Smooth muscle cell (in vitro differentiated cells): ENCODE results near the gene APOC3. TPM values are rescaled to one million over a fixed set of nuclear protein-coding genes. Genes with fewer than 3 reads are reported as not detected.

Source experiments
- DNase-seq: peaks from one replicate; lab custom pipeline; 2025; ENCODE audit not compliant: unreplicated experiment; lab: John Stamatoyannopoulos, UW
- H2AFZ ChIP-seq: fragments of 200-600 bp; sonication (generic); 2 replicates; pipeline ENCODE4 v1.6.0; 2016; ENCODE audit warnings: antibody characterized with exemption, low read depth, mild to moderate bottlenecking
- H3F3A ChIP-seq: fragments of 200-600 bp; sonication (generic); 2 replicates; pipeline ENCODE4 v1.6.0; 2017; ENCODE audit warnings: antibody characterized with exemption, low read depth
- H3K27ac ChIP-seq: fragments of 200-600 bp; sonication (generic); 2 replicates; pipeline ENCODE4 v1.5.1; 2016; ENCODE audit warnings: low read depth, mild to moderate bottlenecking
- H3K27me3 ChIP-seq: fragments of 200-600 bp; sonication (generic); 2 replicates; pipeline ENCODE4 v1.6.1; 2016; ENCODE audit warnings: low read depth, mild to moderate bottlenecking
- H3K36me3 ChIP-seq: fragments of 200-600 bp; sonication (generic); 2 replicates; pipeline ENCODE4 v1.5.1; 2016; ENCODE audit warnings: low read depth
- H3K4me1 ChIP-seq: fragments of 200-600 bp; sonication (generic); 2 replicates; pipeline ENCODE4 v1.5.1; 2016; ENCODE audit warnings: low read depth
- H3K4me2 ChIP-seq: fragments of 200-600 bp; sonication (generic); 2 replicates; pipeline ENCODE4 v1.6.0; 2016; ENCODE audit warnings: mild to moderate bottlenecking
- H3K4me3 ChIP-seq: fragments of 200-600 bp; sonication (generic); 2 replicates; pipeline ENCODE4 v1.5.1; 2016; ENCODE audit warnings: mild to moderate bottlenecking
- H3K79me2 ChIP-seq: fragments of 200-600 bp; sonication (generic); 2 replicates; pipeline ENCODE4 v1.6.0; 2016; ENCODE audit warnings: low read depth, mild to moderate bottlenecking
- H3K9ac ChIP-seq: fragments of 200-600 bp; sonication (generic); 2 replicates; pipeline ENCODE4 v1.6.0; 2016; ENCODE audit warnings: low read depth
- H3K9me3 ChIP-seq: fragments of 200-600 bp; sonication (generic); replicated peaks from 2 replicates; pipeline ENCODE4 v1.5.1; 2016; ENCODE audit warnings: low read depth
- H4K20me1 ChIP-seq: fragments of 200-600 bp; sonication (generic); 2 replicates; pipeline ENCODE4 v1.6.0; 2016; ENCODE audit warnings: low read depth
- CTCF ChIP-seq: fragments of 200-600 bp; sonication (generic); IDR thresholded peaks from 2 replicates; pipeline ENCODE4 v1.5.1; 2017; ENCODE audit warnings: borderline replicate concordance, mild to moderate bottlenecking, antibody characterized with exemption; ENCODE audit not compliant: insufficient read depth, poor library complexity, severe bottlenecking
- WGBS: methylation state at CpG from one replicate; pipeline ENCODE4 v1.1.7; 2016; ENCODE audit warnings: low lambda C conversion rate; 5-methylcytosine and 5-hydroxymethylcytosine counted together
- polyA plus RNA-seq: library from polyadenylated mRNA; unstranded; fragments of >200 nt; fragmentation: Nextera tagmentation; extraction: Ambion mirVana; gene quantifications from 2 replicates; pipeline ENCODE4 v1.2.1, GENCODE V29; 2016
- total RNA-seq: library from RNA; depleted of rRNA; stranded (reverse); fragments of >200 nt; gene quantifications from 2 replicates; pipeline ENCODE4 v1.2.3, GENCODE V29; 2014

Gene APOC3
- total and polyA plus RNA-seq, 2 experiments from 2014 or later, result 0.54 TPM; not detected in 1

DNA sequence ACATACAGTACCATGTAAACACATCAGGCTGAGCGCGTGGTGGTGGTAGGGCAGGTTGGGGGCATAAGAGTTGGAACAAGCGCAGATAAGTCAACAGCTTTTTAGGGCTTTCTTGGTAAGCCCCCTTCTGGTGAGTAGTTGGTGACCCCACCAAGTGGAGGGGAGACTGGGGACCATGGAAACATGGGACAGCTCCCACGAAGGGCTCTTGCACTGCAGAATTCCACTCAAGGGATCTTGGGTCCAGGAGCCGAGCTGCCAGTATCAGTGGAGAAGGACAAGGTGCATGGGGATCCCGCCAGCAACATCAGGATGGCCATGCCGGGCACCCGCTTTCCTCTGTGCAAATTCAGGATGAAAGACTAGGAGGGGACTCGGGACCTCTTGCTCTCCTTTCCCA, 14.0 kb downstream of the APOC3 start:
- Histone ChIP-seq H3K79me2 (no peaks in the 10 kb centered on the region), H3K36me3 (no peaks in the 10 kb centered on the region), H3K27ac (no peak overlapping the region), H3F3A (no peaks in the 10 kb centered on the region), H3K4me1 (no peaks in the 10 kb centered on the region), H3K4me2 (no peak overlapping the region), H2AFZ (no peak overlapping the region), H3K9ac (no peak overlapping the region), H3K4me3 (no peak overlapping the region), H3K9me3 (no peaks in the 10 kb centered on the region), H3K27me3 (no peaks in the 10 kb centered on the region), H4K20me1 (no peaks in the 10 kb centered on the region)
- WGBS, result 98% methylated on average over 9 of the region's 9 CpGs
- DNase-seq, result no peak
- no peak for TF ChIP-seq CTCF

DNA sequence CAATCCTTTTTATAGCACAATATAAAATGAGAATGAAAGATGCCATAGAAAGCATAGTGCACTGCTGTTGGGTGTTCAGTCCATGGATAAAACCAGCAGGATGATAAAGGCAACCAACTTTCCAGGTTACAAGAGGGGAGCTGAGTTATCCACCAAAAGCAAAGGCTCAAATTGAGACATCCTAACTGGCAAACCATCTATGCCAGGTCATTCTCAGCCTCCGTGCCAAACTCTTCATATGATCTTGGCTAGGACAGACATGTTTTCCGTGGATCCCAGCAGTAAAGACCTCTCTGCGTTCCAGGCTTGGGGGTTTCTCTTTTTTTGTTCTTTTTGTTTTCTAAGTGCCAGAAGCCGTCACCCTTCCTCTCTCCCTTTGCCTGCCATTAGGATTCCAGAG, 15.0 kb downstream of the APOC3 start:
- Histone ChIP-seq H3K36me3 (no peaks in the 10 kb centered on the region), H3K79me2 (no peaks in the 10 kb centered on the region), H3F3A (no peaks in the 10 kb centered on the region), H3K9ac (no peak overlapping the region), H3K27me3 (no peaks in the 10 kb centered on the region), H2AFZ (no peak overlapping the region), H4K20me1 (no peaks in the 10 kb centered on the region), H3K4me1 (no peaks in the 10 kb centered on the region), H3K4me2 (no peak overlapping the region), H3K9me3 (no peaks in the 10 kb centered on the region), H3K4me3 (no peak overlapping the region), H3K27ac (no peak overlapping the region)
- no peak for TF ChIP-seq CTCF
- WGBS, result 95% methylated on average over 4 of the region's 4 CpGs
- no peak for DNase-seq

- Histone ChIP-seq H3F3A (no peaks in the 10 kb centered on the region), H3K79me2 (no peaks in the 10 kb centered on the region), H3K9ac (no peak overlapping the region), H3K27ac (no peak overlapping the region), H4K20me1 (peaks cover 7% of the 10 kb centered on the region), H3K9me3 (no peaks in the 10 kb centered on the region), H3K27me3 (no peaks in the 10 kb centered on the region), H2AFZ (no peak overlapping the region), H3K36me3 (no peaks in the 10 kb centered on the region), H3K4me2 (no peak overlapping the region), H3K4me1 (no peaks in the 10 kb centered on the region), H3K4me3 (no peak overlapping the region)
- no peak for TF ChIP-seq CTCF
- WGBS, result 99% methylated on average over 4 of the region's 4 CpGs
- DNase-seq, result no peak
These were observed 17.9 kb downstream of the APOC3 start for GRCh38 chr11:116847612-116848011.

GRCh38 chr11:116849060-116849459, 19.4 kb downstream of the APOC3 start:
- no peaks in the 10 kb centered on the region for H3K4me1 ChIP-seq
- H3K9ac ChIP-seq, result no peak overlapping the region
- peaks cover 7% of the 10 kb centered on the region for H4K20me1 ChIP-seq
- no peaks in the 10 kb centered on the region for H3K79me2 ChIP-seq
- H3K4me3 ChIP-seq, result no peak overlapping the region
- H3F3A ChIP-seq, result no peaks in the 10 kb centered on the region
- WGBS, result 98% methylated on average over 12 of the region's 12 CpGs
- H3K4me2 ChIP-seq, result no peak overlapping the region
- no peaks in the 10 kb centered on the region for H3K27me3 ChIP-seq
- H2AFZ ChIP-seq, result no peak overlapping the region
- H3K9me3 ChIP-seq, result no peaks in the 10 kb centered on the region
- no peak for DNase-seq
- no peaks in the 10 kb centered on the region for H3K36me3 ChIP-seq
- no peak for TF ChIP-seq CTCF
- no peak overlapping the region for H3K27ac ChIP-seq
